ENCODE data around the gene ENOX1.

The ENOX1 gene

DNA sequence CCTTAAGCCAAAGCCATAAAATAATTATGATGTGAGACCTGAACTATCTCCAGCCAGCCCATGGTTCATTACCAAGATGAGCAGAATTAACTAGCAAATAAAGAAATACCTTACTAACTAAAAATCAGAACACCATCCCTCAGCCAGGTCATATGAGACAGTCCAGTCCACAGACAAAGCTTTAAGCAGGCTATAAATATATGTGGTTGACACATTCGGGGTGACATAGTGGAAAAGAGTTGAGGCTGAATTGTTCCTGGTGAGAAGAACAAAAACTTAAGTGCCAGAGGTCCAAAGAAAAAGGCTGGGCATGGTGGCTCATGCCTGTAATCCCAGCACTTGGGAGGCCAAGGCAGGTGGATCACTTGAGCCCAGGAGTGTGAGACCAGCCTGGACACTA, 30.9 kb downstream of the ENOX1 start:
- no peak for DNase-seq (ENCODE audit: low read depth)
- no peak overlapping the region for H3K4me3 ChIP-seq (ENCODE audit: low read depth, low read length)
- TF ChIP-seq, protein P1, sequence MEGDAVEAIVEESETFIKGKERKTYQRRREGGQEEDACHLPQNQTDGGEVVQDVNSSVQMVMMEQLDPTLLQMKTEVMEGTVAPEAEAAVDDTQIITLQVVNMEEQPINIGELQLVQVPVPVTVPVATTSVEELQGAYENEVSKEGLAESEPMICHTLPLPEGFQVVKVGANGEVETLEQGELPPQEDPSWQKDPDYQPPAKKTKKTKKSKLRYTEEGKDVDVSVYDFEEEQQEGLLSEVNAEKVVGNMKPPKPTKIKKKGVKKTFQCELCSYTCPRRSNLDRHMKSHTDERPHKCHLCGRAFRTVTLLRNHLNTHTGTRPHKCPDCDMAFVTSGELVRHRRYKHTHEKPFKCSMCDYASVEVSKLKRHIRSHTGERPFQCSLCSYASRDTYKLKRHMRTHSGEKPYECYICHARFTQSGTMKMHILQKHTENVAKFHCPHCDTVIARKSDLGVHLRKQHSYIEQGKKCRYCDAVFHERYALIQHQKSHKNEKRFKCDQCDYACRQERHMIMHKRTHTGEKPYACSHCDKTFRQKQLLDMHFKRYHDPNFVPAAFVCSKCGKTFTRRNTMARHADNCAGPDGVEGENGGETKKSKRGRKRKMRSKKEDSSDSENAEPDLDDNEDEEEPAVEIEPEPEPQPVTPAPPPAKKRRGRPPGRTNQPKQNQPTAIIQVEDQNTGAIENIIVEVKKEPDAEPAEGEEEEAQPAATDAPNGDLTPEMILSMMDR (IDR thresholded peaks at IDR 0.05; ENCODE audit: insufficient read depth, low read depth, low read length, missing control alignments), result no peak

DNA sequence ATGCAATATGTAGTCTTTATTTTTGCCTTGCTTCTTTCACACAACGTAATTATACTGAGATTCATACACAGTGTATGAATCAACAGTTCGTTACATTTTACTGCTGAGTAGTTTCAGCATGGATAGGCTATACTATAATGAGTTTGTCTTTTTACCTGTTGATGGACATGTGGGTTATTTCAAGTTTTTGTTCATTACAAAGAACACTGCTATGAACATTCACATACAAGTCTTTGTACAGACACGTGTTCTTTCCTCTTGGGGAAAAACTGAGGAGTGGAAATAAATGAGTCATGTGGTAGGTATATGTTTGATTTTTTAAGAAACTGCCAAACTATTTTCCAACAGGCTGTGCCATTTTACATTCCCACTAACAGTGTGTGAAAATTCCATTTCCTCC, 35.1 kb downstream of the ENOX1 start:
- no peak overlapping the region for H3K4me3 ChIP-seq (ENCODE audit: low read depth, low read length)
- TF ChIP-seq, protein P1 (IDR thresholded peaks at IDR 0.05; ENCODE audit: insufficient read depth, low read depth, low read length, missing control alignments), result no peak
- no peak for DNase-seq (ENCODE audit: low read depth)

DNA sequence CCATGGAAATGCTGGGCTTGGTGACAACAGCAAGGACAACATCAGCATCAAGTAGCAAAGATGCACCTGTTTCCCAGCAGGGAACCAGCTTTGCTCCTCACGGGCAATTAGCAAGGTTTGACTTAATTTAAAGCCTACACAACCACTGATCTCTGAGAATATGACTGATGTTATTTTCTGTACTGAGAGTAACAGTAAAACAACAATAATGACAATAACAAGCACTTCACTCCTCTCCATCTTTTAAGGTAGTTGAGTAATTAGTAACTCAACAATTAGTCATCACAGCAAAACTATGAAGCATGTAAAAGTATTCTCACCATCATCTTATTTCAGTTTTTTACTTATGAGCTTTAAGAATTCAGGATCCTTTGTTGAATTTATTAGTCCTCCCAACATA, 37.3 kb downstream of the ENOX1 start:
- TF ChIP-seq, protein P1 (IDR thresholded peaks at IDR 0.05; ENCODE audit: insufficient read depth, low read depth, low read length, missing control alignments), result no peak
- H3K4me3 ChIP-seq (ENCODE audit: low read depth, low read length), result no peak overlapping the region

DNA sequence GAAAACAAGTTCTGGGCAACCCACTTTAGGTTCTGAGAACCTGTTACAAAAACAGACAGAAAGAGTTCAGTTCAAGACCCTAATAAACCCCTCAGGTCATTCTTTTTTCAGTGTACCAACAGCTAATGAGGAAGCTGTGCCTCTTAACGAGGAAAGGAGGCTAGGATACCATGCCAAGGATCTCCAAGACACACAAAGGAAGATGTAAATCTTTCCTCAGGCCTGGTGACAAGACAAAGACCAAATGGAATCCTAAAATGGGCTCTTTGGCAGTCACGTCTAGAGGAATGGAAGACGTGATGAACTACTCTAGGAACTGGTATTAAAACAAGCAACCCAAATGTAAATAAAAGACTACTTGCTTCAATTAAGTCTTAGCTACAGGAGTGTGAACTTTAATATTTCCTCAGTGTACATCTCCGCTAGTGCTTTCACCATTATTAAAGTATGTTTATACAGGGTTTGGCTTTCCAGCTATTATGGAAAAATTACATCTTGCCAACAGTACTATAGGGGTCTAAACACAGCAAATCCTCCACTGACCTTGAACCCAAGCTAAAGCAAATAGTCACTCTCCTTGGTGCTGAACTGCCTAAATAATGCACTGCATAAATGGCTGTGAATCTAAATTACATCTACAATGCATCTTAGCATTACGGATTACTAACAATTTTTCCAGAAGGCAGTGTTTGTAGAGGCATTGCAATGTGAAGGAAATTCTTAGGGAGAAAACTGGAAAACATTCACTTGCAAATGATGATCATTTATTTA, 42.3 kb downstream of the ENOX1 start:
- no peak for DNase-seq (ENCODE audit: low read depth)

More for the DNA sequence above, 37.3 kb downstream of the ENOX1 start:
- DNase-seq (ENCODE audit: low read depth), result no peak

DNA sequence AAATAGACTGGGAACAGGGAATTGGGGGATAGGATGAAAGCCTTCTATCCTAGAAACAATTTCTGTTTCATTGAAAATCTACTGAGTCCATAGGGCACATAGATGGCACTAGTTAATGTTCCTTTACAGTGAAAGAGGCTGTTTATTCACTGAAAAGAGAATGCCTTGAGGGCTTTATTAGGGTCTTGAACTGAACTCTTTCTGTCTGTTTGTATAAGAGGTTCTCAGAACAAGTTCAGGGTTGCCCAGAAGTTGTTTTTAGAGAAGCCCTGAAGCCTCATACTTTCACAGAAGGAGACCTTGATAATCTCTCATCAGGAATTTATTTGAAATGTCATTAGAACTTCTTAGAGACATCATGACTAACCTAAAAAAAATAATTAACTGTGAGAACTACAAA, 43.9 kb downstream of the ENOX1 start:
- H3K4me3 ChIP-seq (ENCODE audit: low read depth, low read length), result no peak overlapping the region
- no peak for DNase-seq (ENCODE audit: low read depth)
- TF ChIP-seq, protein P1 (IDR thresholded peaks at IDR 0.05; ENCODE audit: insufficient read depth, low read depth, low read length, missing control alignments), result no peak

More for the DNA sequence above, 42.3 kb downstream of the ENOX1 start:
- TF ChIP-seq, protein P1 (IDR thresholded peaks at IDR 0.05; ENCODE audit: insufficient read depth, low read depth, low read length, missing control alignments), result no peak
- no peak overlapping the region for H3K4me3 ChIP-seq (ENCODE audit: low read depth, low read length)

DNA sequence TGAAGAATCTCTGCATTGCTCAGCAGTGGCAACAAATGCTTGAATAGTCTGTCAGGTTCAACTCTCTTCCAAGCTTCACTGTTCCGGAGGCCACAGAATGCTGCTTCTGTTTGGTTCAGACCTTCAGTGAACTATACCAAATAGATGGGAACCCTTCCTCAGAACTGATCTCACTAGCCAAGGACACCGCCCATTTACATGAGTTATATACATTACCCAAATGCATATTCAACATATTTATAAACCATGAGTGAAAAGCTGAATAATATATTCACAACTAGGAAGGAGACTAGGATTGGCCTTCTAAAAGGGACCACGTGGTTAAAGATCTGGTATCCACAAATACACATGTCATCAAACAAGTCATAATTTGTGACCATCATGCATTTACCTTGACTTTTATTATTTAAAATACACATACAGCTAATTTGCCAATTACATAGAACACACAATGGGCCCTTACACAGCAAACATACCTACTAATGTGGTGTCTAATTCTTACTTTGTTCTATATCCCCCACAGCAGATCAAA, 49.3 kb downstream of the ENOX1 start:
- TF ChIP-seq, protein P1 (IDR thresholded peaks at IDR 0.05; ENCODE audit: insufficient read depth, low read depth, low read length, missing control alignments), result no peak
- H3K4me3 ChIP-seq (ENCODE audit: low read depth, low read length), result no peak overlapping the region
- no peak for DNase-seq (ENCODE audit: low read depth)
